GM23248 (cell line): Measurements from ENCODE around the gene LAMA3. TPM values are rescaled to one million over a fixed set of nuclear protein-coding genes. Genes with fewer than 3 reads are reported as not detected.

Source experiments
- DNase-seq: peaks from one replicate; pipeline ENCODE4 v3.0.0-alpha.2; 2015
- H2AFZ ChIP-seq: fragments of 200-600 bp; sonication (generic); 2 replicates; pipeline ENCODE4 v1.6.1; 2016; ENCODE audit warnings: antibody characterized with exemption
- H3F3A ChIP-seq: fragments of 200-600 bp; sonication (generic); 2 replicates; pipeline ENCODE4 v1.6.1; 2016; ENCODE audit warnings: mild to moderate bottlenecking, antibody characterized with exemption, mixed run types; ENCODE audit not compliant: insufficient read depth
- H3K27ac ChIP-seq: fragments of 200-600 bp; sonication (generic); 2 replicates; pipeline ENCODE4 v1.5.1; 2016; ENCODE audit warnings: mild to moderate bottlenecking
- H3K27me3 ChIP-seq: fragments of 200-600 bp; sonication (generic); replicated peaks from 2 replicates; pipeline ENCODE4 v1.6.1; 2016; ENCODE audit warnings: mild to moderate bottlenecking; ENCODE audit not compliant: insufficient read depth
- H3K36me3 ChIP-seq: fragments of 200-600 bp; sonication (generic); 2 replicates; pipeline ENCODE4 v1.6.1; 2016; ENCODE audit warnings: low read depth, mild to moderate bottlenecking
- H3K4me1 ChIP-seq: fragments of 200-600 bp; sonication (generic); 2 replicates; pipeline ENCODE4 v1.6.1; 2016; ENCODE audit warnings: mild to moderate bottlenecking; ENCODE audit not compliant: insufficient read depth
- H3K4me2 ChIP-seq: fragments of 200-600 bp; sonication (generic); one replicate; pipeline ENCODE4 v1.6.1; 2016; ENCODE audit warnings: mild to moderate bottlenecking; ENCODE audit not compliant: unreplicated experiment
- H3K4me3 ChIP-seq: fragments of 200-600 bp; sonication (generic); 2 replicates; pipeline ENCODE4 v1.5.1; 2016; ENCODE audit warnings: mild to moderate bottlenecking
- H3K79me2 ChIP-seq: fragments of 200-600 bp; sonication (generic); 2 replicates; pipeline ENCODE4 v1.6.1; 2016; ENCODE audit warnings: mild to moderate bottlenecking; ENCODE audit not compliant: insufficient read depth
- H3K9ac ChIP-seq: fragments of 200-600 bp; sonication (generic); 2 replicates; pipeline ENCODE4 v1.6.1; 2016; ENCODE audit warnings: mild to moderate bottlenecking
- H3K9me2 ChIP-seq: fragments of 200-600 bp; sonication (generic); 2 replicates; pipeline ENCODE4 v1.6.1; 2016; ENCODE audit warnings: mixed run types, mild to moderate bottlenecking, moderate library complexity; ENCODE audit not compliant: insufficient read depth
- H3K9me3 ChIP-seq: fragments of 200-600 bp; sonication (generic); one replicate; pipeline ENCODE4 v1.6.1; 2017; ENCODE audit warnings: low read depth
- H4K20me1 ChIP-seq: fragments of 200-600 bp; sonication (generic); 2 replicates; pipeline ENCODE4 v1.6.0; 2016; ENCODE audit not compliant: insufficient read depth
- EZH2 ChIP-seq: fragments of 200-600 bp; sonication (generic); IDR thresholded peaks from 2 replicates; pipeline ENCODE4 v1.6.1; 2018; ENCODE audit warnings: antibody characterized with exemption, mild to moderate bottlenecking; ENCODE audit not compliant: insufficient read depth, poor library complexity, severe bottlenecking
- EZH2phosphoT487 ChIP-seq: fragments of 200-600 bp; sonication (generic); IDR thresholded peaks from 2 replicates; pipeline ENCODE4 v1.6.1; 2018; ENCODE audit warnings: antibody characterized with exemption, moderate library complexity, mild to moderate bottlenecking, low read depth; ENCODE audit not compliant: insufficient read depth
- WGBS, 2 experiments: methylation state at CpG; one replicate each; pipeline ENCODE4 v1.1.6; 2015 to 2017; ENCODE audit warnings: low lambda C conversion rate in 2 of 2, low coverage in 1 of 2; ENCODE audit errors: missing lambda C conversion rate in 2 of 2; 5-methylcytosine and 5-hydroxymethylcytosine counted together
- in situ Hi-C: fragments of 300-500 bp; cut with MboI; formaldehyde crosslinking; loops from 2 replicates; pipeline ENCODE4 v1.15.0; 2020
- polyA plus RNA-seq: library from polyadenylated mRNA; unstranded; fragments of >200 nt; fragmentation: Nextera tagmentation; extraction: Ambion mirVana; gene quantifications from 2 replicates; pipeline ENCODE4 v1.2.1, GENCODE V29; 2016
- total RNA-seq: library from RNA; depleted of rRNA; stranded (reverse); fragments of >200 nt; shearing (Covaris generic); gene quantifications from 2 replicates; pipeline ENCODE4 v1.2.3, GENCODE V29; 2014

The LAMA3 gene
- total and polyA plus RNA-seq, 2 experiments from 2014 or later, result 0.93 to 1.9 TPM

- DNase-seq, result no peak
Measured at GRCh38 chr18:23856466-23857163, 167.4 kb downstream of the LAMA3 start.

GRCh38 chr18:23857164-23857552, 167.9 kb downstream of the LAMA3 start:
- 96 to 100% methylated on average over 5 of the region's 5 CpGs for WGBS, 2 experiments
- no peaks in the 10 kb centered on the region for H4K20me1 ChIP-seq
- H3K4me2 ChIP-seq, result no peak overlapping the region
- H3K4me3 ChIP-seq, result no peak overlapping the region
- TF ChIP-seq EZH2phosphoT487 (no peak), EZH2 (no peak)
- no peak overlapping the region for H2AFZ ChIP-seq
- no peaks in the 10 kb centered on the region for H3K27me3 ChIP-seq
- peaks cover 11% of the 10 kb centered on the region; the same call in 1 of the 2 replicates for H3F3A ChIP-seq
- DNase-seq, result no peak
- no peaks in the 10 kb centered on the region for H3K36me3 ChIP-seq
- peaks cover 9% of the 10 kb centered on the region for H3K4me1 ChIP-seq
- H3K9me2 ChIP-seq, result no peaks in the 10 kb centered on the region
- H3K27ac ChIP-seq, result no peak overlapping the region
- H3K9me3 ChIP-seq, result no peaks in the 10 kb centered on the region
- no peaks in the 10 kb centered on the region for H3K79me2 ChIP-seq
- in situ Hi-C loops, result no loop called here
- no peak overlapping the region for H3K9ac ChIP-seq

More at GRCh38 chr18:23856466-23857163, 167.4 kb downstream of the LAMA3 start:
- Histone ChIP-seq H3K9me3 (no peaks in the 10 kb centered on the region), H3K4me1 (peaks cover 5% of the 10 kb centered on the region), H3K27ac (no peak overlapping the region), H3K36me3 (no peaks in the 10 kb centered on the region), H3K79me2 (no peaks in the 10 kb centered on the region), H3K9ac (no peak overlapping the region), H4K20me1 (no peaks in the 10 kb centered on the region), H3K4me2 (no peak overlapping the region), H3K27me3 (no peaks in the 10 kb centered on the region), H3K4me3 (no peak overlapping the region), H3K9me2 (no peaks in the 10 kb centered on the region), H2AFZ (no peak overlapping the region), H3F3A (peaks cover 8% of the 10 kb centered on the region; the same call in 1 of the 2 replicates)
- WGBS, 2 experiments, result 85 to 87% methylated on average over 5 of the region's 5 CpGs
- TF ChIP-seq EZH2 (no peak), EZH2phosphoT487 (no peak)
- in situ Hi-C loops, result no loop called here

- no peak for DNase-seq
- Histone ChIP-seq H3K9me3 (no peaks in the 10 kb centered on the region), H3F3A (peaks cover 17% of the 10 kb centered on the region), H3K4me2 (no peak overlapping the region), H3K27me3 (no peaks in the 10 kb centered on the region), H3K79me2 (no peaks in the 10 kb centered on the region), H3K9ac (no peak overlapping the region), H3K9me2 (no peaks in the 10 kb centered on the region), H4K20me1 (no peaks in the 10 kb centered on the region), H3K4me3 (no peak overlapping the region), H3K27ac (no peak overlapping the region), H2AFZ (no peak overlapping the region), H3K36me3 (no peaks in the 10 kb centered on the region), H3K4me1 (peaks cover 15% of the 10 kb centered on the region)
- in situ Hi-C loops, result no loop called here
- 89 to 90% methylated on average over 9 of the region's 9 CpGs for WGBS, 2 experiments
- TF ChIP-seq EZH2phosphoT487 (no peak), EZH2 (no peak)
Measured at GRCh38 chr18:23857756-23858155, 168.5 kb downstream of the LAMA3 start.

- 85 to 91% methylated on average over 3 of the region's 3 CpGs for WGBS, 2 experiments
- Histone ChIP-seq H3K9ac (no peak overlapping the region), H3K9me2 (no peaks in the 10 kb centered on the region), H2AFZ (no peak overlapping the region), H3K27ac (no peak overlapping the region), H3F3A (peaks cover 22% of the 10 kb centered on the region), H3K79me2 (no peaks in the 10 kb centered on the region), H3K27me3 (no peaks in the 10 kb centered on the region), H3K4me3 (no peak overlapping the region), H3K36me3 (no peaks in the 10 kb centered on the region), H3K4me2 (no peak overlapping the region), H3K9me3 (no peaks in the 10 kb centered on the region), H3K4me1 (peaks cover 16% of the 10 kb centered on the region), H4K20me1 (no peaks in the 10 kb centered on the region)
- TF ChIP-seq EZH2phosphoT487, result no peak
- TF ChIP-seq EZH2, result no peak
- in situ Hi-C loops, result no loop called here
- no peak for DNase-seq
Measured at GRCh38 chr18:23859466-23860336, 170.4 kb downstream of the LAMA3 start.
